HG03469 (cell line): ENCODE measurements around the gene OTUD3.
"Not testable (repeated sequence)": the region's sequence is repeated elsewhere in the genome, so short reads cannot be mapped to it uniquely, and the experiment has no call there.

Experiments used
- ATAC-seq: cut with Tn5 transposase; IDR thresholded peaks from one replicate; pipeline ENCODE4 v1.9.1; 2021; ENCODE audit warnings: mild to moderate bottlenecking, moderate library complexity, moderate number of reproducible peaks; ENCODE audit not compliant: unreplicated experiment

OTUD3 gene

DNA sequence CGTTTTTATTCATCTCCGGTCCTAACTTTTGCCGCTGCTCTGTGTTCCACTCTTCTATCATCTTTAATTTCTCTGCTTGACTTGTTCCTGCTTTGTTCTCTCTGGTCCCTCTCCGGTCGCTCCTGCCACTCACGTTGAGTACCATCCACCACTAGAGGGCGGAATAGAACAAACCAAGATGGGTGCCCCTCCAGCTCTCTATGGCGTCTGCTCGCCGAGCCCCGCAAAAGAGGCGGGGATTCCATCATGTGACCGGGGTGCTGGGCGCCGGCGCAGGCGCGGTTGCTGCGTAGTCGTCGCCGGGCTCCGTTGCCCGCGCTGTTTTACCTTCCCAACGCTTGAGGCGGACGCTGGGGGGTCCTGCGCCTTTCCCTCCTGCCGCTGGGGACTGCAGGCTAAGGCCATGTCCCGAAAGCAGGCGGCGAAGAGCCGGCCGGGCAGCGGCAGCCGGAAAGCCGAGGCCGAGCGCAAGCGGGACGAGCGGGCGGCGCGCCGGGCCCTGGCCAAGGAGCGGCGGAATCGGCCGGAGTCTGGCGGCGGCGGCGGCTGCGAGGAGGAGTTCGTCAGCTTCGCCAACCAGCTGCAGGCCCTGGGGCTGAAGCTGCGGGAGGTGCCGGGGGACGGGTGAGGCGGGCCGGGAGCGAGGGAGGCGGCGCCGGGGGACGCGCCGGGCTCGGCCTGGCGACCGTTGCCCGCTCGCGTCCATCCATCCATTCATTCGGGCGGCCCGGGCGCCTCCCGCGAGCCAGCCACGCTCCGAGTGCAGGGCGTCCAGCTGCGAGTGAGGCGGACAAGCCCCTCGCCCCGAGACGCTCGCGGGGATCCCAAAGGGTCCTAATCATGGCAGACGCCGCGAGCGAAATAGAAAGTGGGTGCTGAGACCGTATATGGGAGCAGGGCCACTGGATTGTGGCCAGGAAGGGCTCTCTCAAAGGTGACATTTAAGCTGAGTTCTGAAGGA, at the start of gene OTUD3:
Gene OTUD3 (plus strand): TSS at position 285 of the 961 bp plus-strand sequence. CDS start 119 bp downstream, at position 404.
- peak; percentile 73 for ATAC-seq

GRCh38 chr1:19835578-19835977, 46.6 kb upstream of the OTUD3 start:
- no peak for ATAC-seq

GRCh38 chr1:19837866-19838265, 44.3 kb upstream of the OTUD3 start:
- no peak for ATAC-seq

GRCh38 chr1:19840228-19840627, 42.0 kb upstream of the OTUD3 start:
- no peak for ATAC-seq

- ATAC-seq: no peak
These were observed 37.3 kb upstream of the OTUD3 start for GRCh38 chr1:19844731-19845495.

DNA sequence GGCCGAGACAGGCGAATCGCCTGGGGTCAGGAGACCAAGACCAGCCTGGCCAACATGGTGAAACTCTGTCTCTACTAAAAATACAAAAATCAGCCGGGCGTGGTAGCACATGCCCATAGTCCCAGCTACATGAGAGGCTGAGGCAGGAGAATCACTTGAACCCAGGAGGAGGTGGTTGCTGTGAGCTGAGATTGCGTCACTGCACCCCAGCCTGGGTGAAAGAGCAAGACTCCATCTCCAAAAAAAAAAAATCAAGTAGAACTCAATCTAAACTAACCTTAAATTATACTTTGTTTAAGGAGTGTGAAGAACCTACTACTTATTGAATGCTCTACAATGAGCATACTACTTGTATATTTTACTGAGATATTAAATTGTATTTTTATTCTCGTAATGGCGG, 36.6 kb upstream of the OTUD3 start:
- ATAC-seq: no peak

- no peak for ATAC-seq
These were observed 35.9 kb upstream of the OTUD3 start for GRCh38 chr1:19846338-19846737.

DNA sequence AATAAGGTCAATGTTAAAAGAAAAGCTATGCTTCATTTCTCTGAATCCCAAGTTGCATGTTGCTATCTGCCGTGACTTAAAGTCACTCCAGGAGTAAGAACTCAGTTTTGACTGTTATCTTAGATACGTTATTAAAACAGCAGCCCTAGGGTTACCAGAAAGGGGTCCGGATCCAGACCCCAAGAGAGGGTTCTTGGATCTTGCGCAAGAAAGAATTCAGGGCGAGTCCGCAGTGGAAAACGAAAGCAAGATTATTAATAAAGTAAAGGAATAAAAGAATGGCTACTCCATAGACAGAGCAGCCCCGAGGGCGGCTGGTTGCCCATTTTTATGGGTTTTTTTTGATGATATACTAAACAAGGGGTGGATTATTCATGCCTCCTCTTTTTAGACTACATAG, 34.9 kb upstream of the OTUD3 start:
- not testable (repeated sequence) for ATAC-seq

- not testable (repeated sequence) for ATAC-seq
These were observed 32.9 kb upstream of the OTUD3 start for GRCh38 chr1:19849307-19849706.

DNA sequence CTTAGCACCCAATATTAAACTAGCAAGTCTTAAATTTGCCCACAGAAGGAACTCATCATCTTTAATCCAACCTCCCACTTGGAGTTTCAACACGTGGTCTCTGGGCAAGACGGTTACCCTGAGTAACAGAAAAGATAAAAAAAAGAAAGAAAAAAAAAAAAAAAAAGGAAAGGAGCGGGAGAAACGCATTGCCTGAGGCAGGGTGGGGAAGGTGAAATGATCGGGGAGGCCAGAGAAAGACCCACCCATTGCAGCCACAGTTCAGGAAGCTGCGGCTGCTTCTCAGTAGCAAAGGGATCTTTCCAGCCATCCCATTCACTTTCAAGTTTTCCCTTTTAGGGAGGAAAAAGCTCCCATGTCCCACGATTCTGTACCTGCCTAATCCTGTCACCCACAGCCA, 32.0 kb upstream of the OTUD3 start:
- no peak for ATAC-seq

- ATAC-seq: no peak
These were observed 30.2 kb upstream of the OTUD3 start for GRCh38 chr1:19852036-19852435.

DNA sequence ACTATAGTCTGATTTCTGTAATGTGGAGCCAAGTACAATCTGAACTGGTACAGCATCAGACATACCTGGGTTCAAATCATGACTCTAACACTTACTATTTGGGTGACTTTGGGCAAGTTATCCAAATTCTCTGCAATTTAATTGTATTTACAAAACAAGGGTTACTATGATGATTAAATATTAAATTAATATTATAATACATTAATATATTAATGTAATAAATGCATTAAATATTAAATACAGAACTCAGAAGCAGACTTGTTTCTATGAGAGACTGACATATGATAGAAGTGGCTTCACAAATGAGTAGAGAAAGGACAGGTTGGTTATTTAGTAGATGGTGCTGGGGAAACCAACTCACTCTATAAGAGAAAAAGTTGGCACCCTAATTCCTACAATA, 27.3 kb upstream of the OTUD3 start:
- no peak for ATAC-seq

DNA sequence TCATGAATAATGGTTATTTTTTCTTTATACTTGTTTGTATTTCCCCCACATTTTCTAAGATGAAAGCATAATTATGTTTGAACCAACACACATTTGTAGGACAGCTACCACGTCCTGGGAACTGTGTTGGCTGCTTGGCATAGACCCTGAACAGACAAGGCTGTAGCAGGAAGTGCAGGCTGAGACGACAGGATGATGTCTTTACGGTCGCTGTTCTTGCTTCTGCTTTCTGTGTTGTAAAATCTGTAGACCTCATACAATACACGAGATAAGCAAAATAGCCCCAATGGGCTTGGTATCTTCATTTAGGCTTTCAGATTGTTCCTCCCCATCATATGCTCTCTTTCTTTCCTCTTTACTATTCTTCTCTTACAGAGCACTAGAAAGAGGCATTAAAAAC, 23.3 kb upstream of the OTUD3 start:
- ATAC-seq: no peak

- no peak for ATAC-seq
These were observed 22.3 kb upstream of the OTUD3 start for GRCh38 chr1:19859876-19860275.

- no peak for ATAC-seq
These were observed 21.8 kb upstream of the OTUD3 start for GRCh38 chr1:19860418-19860817.

GRCh38 chr1:19861034-19861433, 21.2 kb upstream of the OTUD3 start:
- no peak for ATAC-seq

- no peak for ATAC-seq
These were observed 20.2 kb upstream of the OTUD3 start for GRCh38 chr1:19861842-19862530.

DNA sequence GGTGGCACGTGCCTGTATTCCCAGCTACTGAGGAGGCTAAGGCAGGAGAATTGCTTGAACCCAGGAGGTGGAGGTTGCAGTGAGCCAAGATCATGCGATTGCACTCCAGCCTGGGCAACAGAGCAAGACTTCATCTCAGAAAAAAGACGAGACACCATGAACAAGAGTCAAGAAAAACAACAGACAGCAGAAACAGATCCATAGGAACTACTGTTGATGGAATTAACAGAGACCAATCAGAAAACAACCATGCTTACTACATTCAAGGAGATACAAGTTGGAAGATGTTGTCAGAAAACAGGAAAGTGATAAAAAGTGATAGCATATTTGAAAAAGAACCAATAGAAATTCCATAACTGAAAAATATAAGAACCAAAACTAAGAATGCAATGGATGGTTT, 19.3 kb upstream of the OTUD3 start:
- ATAC-seq: no peak

DNA sequence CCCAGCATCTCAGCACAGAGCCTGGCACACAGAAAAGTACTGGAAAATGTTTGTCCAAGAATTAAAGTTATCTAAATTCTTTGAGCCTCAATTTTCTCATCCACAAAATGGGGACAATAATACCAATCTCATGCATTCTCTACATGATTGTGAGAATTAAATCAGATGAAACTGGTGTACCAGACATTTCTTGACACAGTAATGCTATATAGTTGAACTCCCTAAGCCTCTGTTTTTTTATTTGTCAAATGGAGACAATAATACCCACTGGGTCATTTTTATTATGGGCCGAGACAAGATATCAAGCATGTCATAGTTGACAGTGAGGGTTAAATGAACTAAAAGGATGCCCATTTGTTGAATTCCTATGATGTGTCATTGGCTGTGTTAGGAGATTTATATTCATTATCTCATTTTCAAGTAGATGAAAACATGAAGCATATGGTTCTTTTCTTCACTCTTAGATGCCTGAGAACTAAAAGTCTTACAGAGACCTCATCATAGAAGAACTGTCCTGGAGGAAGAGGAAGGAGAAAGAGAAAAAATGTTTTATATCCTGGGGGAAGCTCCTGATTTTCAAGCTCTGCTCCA, 17.5 kb upstream of the OTUD3 start:
- ATAC-seq: no peak

DNA sequence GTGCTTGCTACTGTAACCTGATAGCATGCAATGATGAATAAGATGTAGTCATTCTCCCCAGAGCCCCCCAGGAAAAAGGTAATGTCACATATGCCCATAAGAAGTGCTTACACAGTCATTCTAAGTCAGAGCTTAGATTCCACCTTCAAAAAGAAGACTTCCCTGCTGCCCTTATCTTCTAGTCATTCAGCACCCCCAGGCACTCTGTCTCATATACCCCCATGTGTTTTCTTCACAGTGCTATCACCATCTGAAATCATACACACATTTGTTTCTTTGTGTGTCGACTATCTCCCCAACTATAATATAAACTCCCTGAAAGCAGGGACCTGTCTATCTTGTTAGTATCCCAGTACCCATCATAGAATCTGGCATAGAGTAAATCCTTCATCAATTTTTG, 16.2 kb upstream of the OTUD3 start:
- no peak for ATAC-seq

- ATAC-seq: no peak
These were observed 15.4 kb upstream of the OTUD3 start for GRCh38 chr1:19866758-19867157.
